ENCODE results near the gene SARS1. TPM values are rescaled to one million over a fixed set of nuclear protein-coding genes. Genes with fewer than 3 reads are reported as not detected.

SARS1 gene
- total RNA-seq, 1 donor: 235 TPM

GRCh38 chr1:109248797-109249629 is 35.3 kb downstream of the SARS1 start, which contains the start of gene CELSR2:
Gene CELSR2 (plus strand): TSS chr1:109249539. CDS start chr1:109250080, 541 bp downstream.
- TF ChIP-seq, protein P1, sequence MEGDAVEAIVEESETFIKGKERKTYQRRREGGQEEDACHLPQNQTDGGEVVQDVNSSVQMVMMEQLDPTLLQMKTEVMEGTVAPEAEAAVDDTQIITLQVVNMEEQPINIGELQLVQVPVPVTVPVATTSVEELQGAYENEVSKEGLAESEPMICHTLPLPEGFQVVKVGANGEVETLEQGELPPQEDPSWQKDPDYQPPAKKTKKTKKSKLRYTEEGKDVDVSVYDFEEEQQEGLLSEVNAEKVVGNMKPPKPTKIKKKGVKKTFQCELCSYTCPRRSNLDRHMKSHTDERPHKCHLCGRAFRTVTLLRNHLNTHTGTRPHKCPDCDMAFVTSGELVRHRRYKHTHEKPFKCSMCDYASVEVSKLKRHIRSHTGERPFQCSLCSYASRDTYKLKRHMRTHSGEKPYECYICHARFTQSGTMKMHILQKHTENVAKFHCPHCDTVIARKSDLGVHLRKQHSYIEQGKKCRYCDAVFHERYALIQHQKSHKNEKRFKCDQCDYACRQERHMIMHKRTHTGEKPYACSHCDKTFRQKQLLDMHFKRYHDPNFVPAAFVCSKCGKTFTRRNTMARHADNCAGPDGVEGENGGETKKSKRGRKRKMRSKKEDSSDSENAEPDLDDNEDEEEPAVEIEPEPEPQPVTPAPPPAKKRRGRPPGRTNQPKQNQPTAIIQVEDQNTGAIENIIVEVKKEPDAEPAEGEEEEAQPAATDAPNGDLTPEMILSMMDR (IDR thresholded peaks at IDR 0.05; ENCODE audit: insufficient read depth, low read depth, low read length): no peak
- H3K4me3 ChIP-seq (ENCODE audit: low read depth, low read length): peak within 1 kb of the TSS; percentile 53
- peak; percentile 65 for DNase-seq (ENCODE audit: low read depth)

DNA sequence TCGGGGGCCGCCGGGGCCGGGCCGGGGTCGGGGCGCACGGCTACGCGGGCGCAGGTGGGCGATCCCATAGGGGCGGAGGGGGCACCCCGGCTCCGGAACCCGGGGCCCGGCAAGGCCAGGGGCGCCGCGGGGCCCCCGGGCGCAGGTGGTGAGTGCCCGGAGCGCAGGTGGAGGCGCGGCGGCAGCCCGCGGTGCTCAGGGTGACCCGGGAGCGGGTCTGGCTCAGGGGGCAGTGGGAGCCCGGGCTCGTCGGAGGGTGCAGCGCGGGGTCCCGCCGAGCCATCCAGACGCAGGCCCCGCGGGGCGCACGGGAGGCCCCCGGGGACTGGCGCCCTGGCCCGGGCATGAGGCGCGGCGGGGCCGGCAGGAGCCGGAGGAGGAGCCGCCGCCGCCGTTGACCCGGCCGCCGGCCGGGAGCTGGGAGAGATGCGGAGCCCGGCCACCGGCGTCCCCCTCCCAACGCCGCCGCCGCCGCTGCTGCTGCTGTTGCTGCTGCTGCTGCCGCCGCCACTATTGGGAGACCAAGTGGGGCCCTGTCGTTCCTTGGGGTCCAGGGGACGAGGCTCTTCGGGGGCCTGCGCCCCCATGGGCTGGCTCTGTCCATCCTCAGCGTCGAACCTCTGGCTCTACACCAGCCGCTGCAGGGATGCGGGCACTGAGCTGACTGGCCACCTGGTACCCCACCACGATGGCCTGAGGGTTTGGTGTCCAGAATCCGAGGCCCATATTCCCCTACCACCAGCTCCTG is 36.1 kb downstream of the SARS1 start:
- TF ChIP-seq, protein P1 (IDR thresholded peaks at IDR 0.05; ENCODE audit: insufficient read depth, low read depth, low read length): no peak
- H3K4me3 ChIP-seq (ENCODE audit: low read depth, low read length): peak overlapping the region; percentile 53
- DNase-seq (ENCODE audit: low read depth): no peak

- DNase-seq (ENCODE audit: low read depth): no peak
- no peak overlapping the region for H3K4me3 ChIP-seq (ENCODE audit: low read depth, low read length)
- TF ChIP-seq, protein P1 (IDR thresholded peaks at IDR 0.05; ENCODE audit: insufficient read depth, low read depth, low read length): no peak
Measured at GRCh38 chr1:109250454-109251276, 36.9 kb downstream of the SARS1 start.

GRCh38 chr1:109251277-109252166 is 37.8 kb downstream of the SARS1 start:
- no peak for DNase-seq (ENCODE audit: low read depth)
- no peak overlapping the region for H3K4me3 ChIP-seq (ENCODE audit: low read depth, low read length)
- TF ChIP-seq, protein P1 (IDR thresholded peaks at IDR 0.05; ENCODE audit: insufficient read depth, low read depth, low read length): no peak

DNA sequence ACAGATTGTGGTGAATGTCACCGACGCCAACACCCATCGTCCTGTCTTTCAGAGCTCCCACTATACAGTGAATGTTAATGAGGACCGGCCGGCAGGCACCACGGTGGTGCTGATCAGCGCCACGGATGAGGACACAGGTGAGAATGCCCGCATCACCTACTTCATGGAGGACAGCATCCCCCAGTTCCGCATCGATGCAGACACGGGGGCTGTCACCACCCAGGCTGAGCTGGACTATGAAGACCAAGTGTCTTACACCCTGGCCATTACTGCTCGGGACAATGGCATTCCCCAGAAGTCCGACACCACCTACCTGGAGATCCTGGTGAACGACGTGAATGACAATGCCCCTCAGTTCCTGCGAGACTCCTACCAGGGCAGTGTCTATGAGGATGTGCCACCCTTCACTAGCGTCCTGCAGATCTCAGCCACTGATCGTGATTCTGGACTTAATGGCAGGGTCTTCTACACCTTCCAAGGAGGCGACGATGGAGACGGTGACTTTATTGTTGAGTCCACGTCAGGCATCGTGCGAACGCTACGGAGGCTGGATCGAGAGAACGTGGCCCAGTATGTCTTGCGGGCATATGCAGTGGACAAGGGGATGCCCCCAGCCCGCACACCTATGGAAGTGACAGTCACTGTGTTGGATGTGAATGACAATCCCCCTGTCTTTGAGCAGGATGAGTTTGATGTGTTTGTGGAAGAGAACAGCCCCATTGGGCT is 38.6 kb downstream of the SARS1 start:
- no peak overlapping the region for H3K4me3 ChIP-seq (ENCODE audit: low read depth, low read length)
- TF ChIP-seq, protein P1 (IDR thresholded peaks at IDR 0.05; ENCODE audit: insufficient read depth, low read depth, low read length): no peak
- no peak for DNase-seq (ENCODE audit: low read depth)

Measured in fibroblast of villous mesenchyme (primary cell).